ENCODE measurements around the gene LCN1. TPM values are rescaled to one million over a fixed set of nuclear protein-coding genes. Genes with fewer than 3 reads are reported as not detected.

Gene LCN1
- total and polyA plus RNA-seq, 2 of the 8 experiments (the other 6 are each of a cell fraction or from before 2014, with no cell fraction given) = not detected

DNA sequence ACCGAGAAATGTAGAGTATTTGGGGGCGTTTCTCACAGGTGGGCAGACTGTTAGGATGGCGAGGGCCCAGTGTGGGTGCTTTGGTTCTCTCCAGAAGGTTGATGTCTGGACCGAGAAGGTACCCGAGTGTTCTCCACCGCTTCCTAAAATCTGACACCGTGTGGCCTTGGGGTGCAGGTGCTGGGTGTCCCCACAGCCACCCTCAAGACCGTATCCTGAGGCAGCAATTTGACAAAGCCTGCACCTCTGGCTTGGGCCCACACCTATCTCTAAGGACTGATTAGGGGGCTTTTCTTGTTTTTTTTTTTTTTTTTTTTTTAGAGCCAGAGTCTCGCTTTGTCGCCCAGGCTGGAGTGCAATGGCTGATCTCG is 40.3 kb upstream of the LCN1 start:
- Histone ChIP-seq H3K79me2 (ENCODE audit: control insufficient read depth in 1 of 2, insufficient read depth in 2 of 2, low read length in 2 of 2) (peaks cover 3 to 20% of the 10 kb centered on the region in 2 experiments; a peak in 2 of 4 replicates), H2BK120ac (replicated peaks; ENCODE audit: low read depth, low read length) (no peak overlapping the region), H2AK5ac (ENCODE audit: low read depth, low read length) (no peak overlapping the region), H4K8ac (ENCODE audit: extremely low read depth, insufficient read depth, low read length) (no peak overlapping the region; the same call in 1 of the 2 replicates), H3K4me3 (ENCODE audit: extremely low read depth in 1 of 4, insufficient read depth in 2 of 4, low read depth in 3 of 4, low read length in 4 of 4) (peak overlapping the region; percentile 65 to 93 (median 80)), H3K4ac (replicated peaks; ENCODE audit: insufficient read length, low read depth, low read length) (no peak overlapping the region), H3K23ac (ENCODE audit: insufficient read length) (no peak overlapping the region), H3K27ac (ENCODE audit: low read depth, low read length) (no peak overlapping the region), H3K27me3 (replicated peaks in 1 of 4; ENCODE audit: control insufficient read depth in 3 of 4, extremely low read depth in 1 of 4, insufficient read depth in 3 of 4, low read length in 3 of 4) (no peaks in the 10 kb centered on the region), H2BK12ac (ENCODE audit: low read depth, low read length) (no peak overlapping the region), H2AFZ (ENCODE audit: low read length) (no peak overlapping the region), H3K23me2 (ENCODE audit: low read depth, low read length) (peaks cover 7% of the 10 kb centered on the region; the same call in 1 of the 2 replicates), H3K56ac (replicated peaks; ENCODE audit: insufficient read length, low read depth, low read length) (no peak overlapping the region), H4K5ac (ENCODE audit: insufficient read length, low read depth, low read length) (no peak overlapping the region), H3K79me1 (ENCODE audit: low read depth, low read length) (peaks cover 4% of the 10 kb centered on the region), H4K91ac (replicated peaks; ENCODE audit: insufficient read length, low read length) (no peak overlapping the region), H3K4me1 (replicated peaks in 1 of 4; ENCODE audit: control insufficient read depth in 3 of 4, insufficient read depth in 4 of 4, low read length in 3 of 4) (peaks cover 0 to 8% (median 3%) of the 10 kb centered on the region in 4 experiments; a peak in 6 of 7 replicates), H4K20me1 (replicated peaks in 1 of 2; ENCODE audit: control insufficient read depth in 1 of 2, insufficient read depth in 2 of 2, low read length in 2 of 2) (peaks cover 5 to 6% of the 10 kb centered on the region in 2 experiments), H3K36me3 (ENCODE audit: control insufficient read depth in 2 of 4, insufficient read depth in 4 of 4, low read length in 3 of 4) (peaks cover 14 to 26% (median 24%) of the 10 kb centered on the region in 4 experiments), H3K9me3 (ENCODE audit: insufficient read depth in 2 of 2, low read depth in 1 of 2, low read length in 1 of 2) (no peaks in the 10 kb centered on the region), H2BK15ac (ENCODE audit: low read length) (no peak overlapping the region), H3K9ac (replicated peaks in 1 of 4; ENCODE audit: extremely low read depth in 1 of 4, low read depth in 3 of 4, low read length in 3 of 4) (peak overlapping the region in 1 of 4 experiments; percentile 43; a peak in 1 of 7 replicates), H2BK20ac (ENCODE audit: low read length) (no peak overlapping the region), H3K4me2 (ENCODE audit: insufficient read depth in 1 of 2, low read depth in 2 of 2, low read length in 2 of 2) (peak overlapping the region; percentile 83 to 87), H3K14ac (ENCODE audit: insufficient read length) (no peak overlapping the region), H3K18ac (ENCODE audit: extremely low read depth, low read length) (0 out of 2 replicates have a peak overlapping the region, but pooled peaks have one; percentile 32), H2BK5ac (ENCODE audit: low read depth, low read length) (no peak overlapping the region)
- no peak for FAIRE-seq
- TF ChIP-seq RAD21 (IDR thresholded peaks at IDR 0.05 in 1 of 2, conservative IDR thresholded peaks at IDR 0.05 in 1 of 2; ENCODE audit: low read depth in 2 of 2, low read length in 2 of 2) = peak in 1 of 2 experiments; percentile 7; a peak in 1 of 4 replicates
- TF ChIP-seq FOSL1 (IDR thresholded peaks at IDR 0.05; ENCODE audit: insufficient read depth, low read depth, low read length) = no peak
- 35% methylated on average over 9 of the region's 11 CpGs; no CpG with 5 or more reads in 1 of the 2 experiments for WGBS, 2 experiments (ENCODE audit: extremely low coverage in 1 of 2, insufficient coverage in 1 of 2, insufficient read length in 1 of 2, insufficient replicate concordance in 2 of 2, low coverage in 1 of 2, low lambda C conversion rate in 2 of 2, missing lambda C conversion rate in 1 of 2)
- no peak for DNase-seq (ENCODE audit: low read depth in 1 of 2, low spot score in 2 of 2)
- POLR2A ChIA-PET (ENCODE audit: partially characterized antibody) = interaction anchor here (0.6 to 2.0 kb wide), 8 partner anchors 10 to 169 kb away, joined by 3 to 17 read pairs (median 4); partner anchors contain the start of gene MRPS2
- CTCF ChIA-PET (ENCODE audit: partially characterized antibody) = interaction anchor here (0.8 to 2.6 kb wide), 9 partner anchors 10 to 394 kb away, joined by 3 to 13 read pairs (median 5); partner anchors contain the start of gene OLFM1

Measured in H1 (cell line).